ENCODE measurements around the gene GLB1L.

GRCh38 chr2:219234331-219234730 lies 10.9 kb downstream of the GLB1L start:
- TF ChIP-seq, protein P1, sequence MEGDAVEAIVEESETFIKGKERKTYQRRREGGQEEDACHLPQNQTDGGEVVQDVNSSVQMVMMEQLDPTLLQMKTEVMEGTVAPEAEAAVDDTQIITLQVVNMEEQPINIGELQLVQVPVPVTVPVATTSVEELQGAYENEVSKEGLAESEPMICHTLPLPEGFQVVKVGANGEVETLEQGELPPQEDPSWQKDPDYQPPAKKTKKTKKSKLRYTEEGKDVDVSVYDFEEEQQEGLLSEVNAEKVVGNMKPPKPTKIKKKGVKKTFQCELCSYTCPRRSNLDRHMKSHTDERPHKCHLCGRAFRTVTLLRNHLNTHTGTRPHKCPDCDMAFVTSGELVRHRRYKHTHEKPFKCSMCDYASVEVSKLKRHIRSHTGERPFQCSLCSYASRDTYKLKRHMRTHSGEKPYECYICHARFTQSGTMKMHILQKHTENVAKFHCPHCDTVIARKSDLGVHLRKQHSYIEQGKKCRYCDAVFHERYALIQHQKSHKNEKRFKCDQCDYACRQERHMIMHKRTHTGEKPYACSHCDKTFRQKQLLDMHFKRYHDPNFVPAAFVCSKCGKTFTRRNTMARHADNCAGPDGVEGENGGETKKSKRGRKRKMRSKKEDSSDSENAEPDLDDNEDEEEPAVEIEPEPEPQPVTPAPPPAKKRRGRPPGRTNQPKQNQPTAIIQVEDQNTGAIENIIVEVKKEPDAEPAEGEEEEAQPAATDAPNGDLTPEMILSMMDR (IDR thresholded peaks at IDR 0.05; ENCODE audit: low read length) = no peak
- TF ChIP-seq EZH2phosphoT487 (IDR thresholded peaks at IDR 0.05; ENCODE audit: low read length) (no peak), EZH2 (optimal IDR thresholded peaks at IDR 0.05; ENCODE audit: low read depth, low read length) (no peak)

Measured in MM.1S (cell line).